Measurements from ENCODE around the gene MYOM1. TPM values are rescaled to one million over a fixed set of nuclear protein-coding genes. Genes with fewer than 3 reads are reported as not detected.
A peak's percentile ranks its signal among the peaks of the same experiment; 100 is the strongest.
"Not testable (repeated sequence)": the region's sequence is repeated elsewhere in the genome, so short reads cannot be mapped to it uniquely, and the experiment has no call there.

MYOM1 gene
- total and polyA plus RNA-seq, 12 donors: 94.4 to 1,558 (median 870) TPM

DNA sequence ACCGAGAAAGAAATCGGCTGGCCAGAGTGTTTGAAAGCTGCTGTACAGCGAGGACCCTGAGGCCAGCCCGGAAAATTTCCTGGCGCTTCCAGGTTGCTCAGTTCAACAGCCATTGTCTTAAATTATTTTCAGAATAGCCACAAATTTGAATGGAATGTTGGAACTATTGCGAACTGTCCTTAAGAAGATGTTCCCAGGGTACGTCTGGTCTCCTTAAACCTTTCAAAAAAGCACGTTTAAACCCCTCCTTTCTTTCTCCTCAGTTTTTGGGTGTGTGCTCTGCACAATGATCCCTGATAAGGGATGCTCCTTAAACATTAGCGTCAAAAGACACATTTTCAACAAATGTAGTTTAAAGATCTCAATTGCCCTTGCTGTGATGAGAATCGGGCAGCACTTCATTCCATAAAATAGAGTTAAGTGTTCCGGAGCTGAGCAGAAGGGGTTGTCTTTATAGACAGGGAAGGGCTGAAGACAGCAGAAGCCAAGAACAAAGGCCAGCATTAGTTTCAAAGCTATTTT is 192.3 kb downstream of the MYOM1 start:
- Histone ChIP-seq H3K36me3 (no peaks in the 10 kb centered on the region), H3K27me3 (no peaks in the 10 kb centered on the region), H3K4me1 (peaks cover 0 to 19% (median 12%) of the 10 kb centered on the region in 9 donors), H3K27ac (peak overlapping the region in 2 of 10 donors; percentile 18 to 30), H3K4me3 (no peak overlapping the region), H3K9me3 (no peaks in the 10 kb centered on the region)
- ATAC-seq (no peak), DNase-seq (no peak)
- intact Hi-C loops (cut with DNase I): no loop called here
- TF ChIP-seq, protein P1, sequence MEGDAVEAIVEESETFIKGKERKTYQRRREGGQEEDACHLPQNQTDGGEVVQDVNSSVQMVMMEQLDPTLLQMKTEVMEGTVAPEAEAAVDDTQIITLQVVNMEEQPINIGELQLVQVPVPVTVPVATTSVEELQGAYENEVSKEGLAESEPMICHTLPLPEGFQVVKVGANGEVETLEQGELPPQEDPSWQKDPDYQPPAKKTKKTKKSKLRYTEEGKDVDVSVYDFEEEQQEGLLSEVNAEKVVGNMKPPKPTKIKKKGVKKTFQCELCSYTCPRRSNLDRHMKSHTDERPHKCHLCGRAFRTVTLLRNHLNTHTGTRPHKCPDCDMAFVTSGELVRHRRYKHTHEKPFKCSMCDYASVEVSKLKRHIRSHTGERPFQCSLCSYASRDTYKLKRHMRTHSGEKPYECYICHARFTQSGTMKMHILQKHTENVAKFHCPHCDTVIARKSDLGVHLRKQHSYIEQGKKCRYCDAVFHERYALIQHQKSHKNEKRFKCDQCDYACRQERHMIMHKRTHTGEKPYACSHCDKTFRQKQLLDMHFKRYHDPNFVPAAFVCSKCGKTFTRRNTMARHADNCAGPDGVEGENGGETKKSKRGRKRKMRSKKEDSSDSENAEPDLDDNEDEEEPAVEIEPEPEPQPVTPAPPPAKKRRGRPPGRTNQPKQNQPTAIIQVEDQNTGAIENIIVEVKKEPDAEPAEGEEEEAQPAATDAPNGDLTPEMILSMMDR (IDR thresholded peaks at IDR 0.05): no peak
- 61 to 64% methylated on average over 11 of the region's 11 CpGs for WGBS, 2 donors

DNA sequence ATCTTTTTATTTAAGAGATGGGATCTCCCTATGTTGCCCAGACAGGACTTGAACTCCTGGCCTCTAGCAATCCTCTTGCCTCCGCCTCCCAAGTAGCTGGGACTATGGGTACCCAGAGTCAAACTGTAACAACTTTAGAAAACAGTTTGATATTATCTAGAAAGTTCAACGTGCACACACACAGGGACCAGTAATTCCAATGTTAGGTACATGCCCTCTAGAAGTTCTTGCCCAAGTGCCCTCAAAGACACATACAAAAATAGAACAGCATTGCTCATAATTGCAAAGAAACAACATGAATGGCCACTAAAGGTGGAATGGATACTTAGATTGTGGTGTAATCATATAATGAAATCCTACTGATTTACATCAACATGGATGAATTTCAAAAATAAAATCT is 194.2 kb downstream of the MYOM1 start:
- DNase-seq: no peak
- peak overlapping the region in 1 of 10 donors; percentile 20 for H3K27ac ChIP-seq
- H3K27me3 ChIP-seq: no peaks in the 10 kb centered on the region
- WGBS, 2 donors: 62 to 83% methylated on average over 2 of the region's 2 CpGs
- H3K4me1 ChIP-seq: peaks cover 0 to 19% (median 12%) of the 10 kb centered on the region in 9 donors
- no peaks in the 10 kb centered on the region for H3K36me3 ChIP-seq
- H3K9me3 ChIP-seq: no peaks in the 10 kb centered on the region
- intact Hi-C loops (cut with DNase I): no loop called here
- peak in 1 of 8 donors; percentile 55 for ATAC-seq
- H3K4me3 ChIP-seq: no peak overlapping the region
- TF ChIP-seq, protein P1 (IDR thresholded peaks at IDR 0.05): no peak

DNA sequence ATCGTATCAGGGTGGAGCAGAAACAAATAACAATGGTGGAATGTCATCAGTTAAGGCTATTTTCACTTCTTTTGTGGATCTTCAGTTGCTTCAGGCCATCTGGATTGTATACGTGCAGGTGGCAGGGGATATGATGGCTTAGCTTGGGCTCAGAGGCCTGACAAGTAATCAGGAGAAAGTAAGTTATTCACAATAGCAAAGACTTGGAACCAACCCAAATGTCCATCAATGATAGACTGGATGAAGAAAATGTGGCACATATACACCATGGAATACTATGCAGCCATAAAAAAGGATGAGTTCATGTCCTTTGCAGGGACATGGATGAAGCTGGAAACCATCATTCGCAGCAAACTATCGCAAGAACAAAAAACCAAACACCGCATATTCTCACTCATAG is 196.2 kb downstream of the MYOM1 start:
- H3K27ac ChIP-seq; H3K27me3 ChIP-seq; H3K4me3 ChIP-seq; ATAC-seq; H3K4me1 ChIP-seq; H3K36me3 ChIP-seq; H3K9me3 ChIP-seq; DNase-seq; intact Hi-C loops (cut with DNase I): not testable (repeated sequence)
- 90 to 91% methylated on average over 5 of the region's 5 CpGs for WGBS, 2 donors

Other genes starting within 250 kb of the MYOM1 start
- 10 to 100 TPM in 4 of 10 donors, 1 to 10 TPM in 6; 6.8 to 15.9 (median 8.2) TPM for gene LPIN2, start 206.8 kb downstream of the MYOM1 start, total RNA-seq
- gene LPIN2, start 206.8 kb downstream of the MYOM1 start, polyA plus RNA-seq: 1 to 10 TPM; 1.9 to 5.0 TPM
- gene MYL12A, start 27.8 kb upstream of the MYOM1 start, total RNA-seq: 1,000 to 10,000 TPM in 9 of 10 donors, 100 to 1,000 TPM in 1; 952 to 8,349 (median 4,124) TPM
- 1,000 to 10,000 TPM in 1 of 2 donors, 100 to 1,000 TPM in 1; 708 to 3,345 TPM for gene MYL12A, start 27.8 kb upstream of the MYOM1 start, polyA plus RNA-seq
- gene MYL12B, start 42.2 kb upstream of the MYOM1 start, total RNA-seq: 100 to 1,000 TPM; 153 to 241 (median 190) TPM
- 100 to 1,000 TPM; 292 to 457 TPM for gene MYL12B, start 42.2 kb upstream of the MYOM1 start, polyA plus RNA-seq
- gene TGIF1, start 230.2 kb upstream of the MYOM1 start, total RNA-seq: 10 to 100 TPM in 3 of 10 donors, 1 to 10 TPM in 7; 4.9 to 22.2 (median 7.9) TPM
- gene TGIF1, start 230.2 kb upstream of the MYOM1 start, polyA plus RNA-seq: 10 to 100 TPM; 19.8 to 29.0 TPM